Measurements from ENCODE around the gene NFASC.

Gene NFASC

DNA sequence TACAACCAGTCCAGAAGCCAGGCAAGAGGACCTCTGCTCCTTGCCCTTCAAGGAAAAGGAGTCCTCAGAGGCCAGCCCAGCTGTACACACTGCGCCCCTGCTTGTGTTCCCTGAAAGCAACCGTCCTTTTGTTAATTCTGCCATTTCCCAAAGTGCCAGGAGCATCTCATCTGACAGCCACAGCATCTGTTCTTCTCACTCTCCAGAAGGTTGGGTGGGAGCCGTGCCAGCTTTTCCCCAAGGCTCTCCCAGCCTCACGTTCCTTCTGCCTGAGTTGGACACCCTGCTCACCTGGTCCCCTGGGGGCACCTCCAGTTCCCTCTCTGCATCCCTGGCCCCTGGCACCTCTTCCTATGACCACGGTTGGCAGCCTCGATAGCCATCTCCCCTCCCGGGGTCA, 161.8 kb downstream of the NFASC start:
- no peak for FAIRE-seq
- DNase-seq (ENCODE audit: low spot score), result no peak

DNA sequence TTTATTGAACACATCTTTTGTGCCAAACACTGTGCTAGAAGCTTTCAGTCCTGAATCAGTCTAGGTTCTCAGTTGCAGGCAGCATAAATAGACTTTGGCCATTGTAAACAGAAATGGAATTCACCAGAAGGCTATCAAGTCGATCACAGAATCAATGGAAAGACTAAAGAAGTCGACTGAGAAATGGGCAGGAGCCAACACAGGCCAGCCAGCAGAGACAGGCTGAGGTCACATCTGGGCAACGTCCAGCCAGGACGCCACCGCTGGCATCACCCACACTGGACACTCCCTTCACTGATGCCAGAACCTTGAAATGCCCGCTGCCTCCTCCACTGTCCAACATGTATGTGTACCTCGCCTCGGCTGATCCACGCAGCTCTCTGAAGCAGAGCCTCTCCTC, 166.9 kb downstream of the NFASC start:
- DNase-seq (ENCODE audit: low spot score) (no peak), FAIRE-seq (no peak)

DNA sequence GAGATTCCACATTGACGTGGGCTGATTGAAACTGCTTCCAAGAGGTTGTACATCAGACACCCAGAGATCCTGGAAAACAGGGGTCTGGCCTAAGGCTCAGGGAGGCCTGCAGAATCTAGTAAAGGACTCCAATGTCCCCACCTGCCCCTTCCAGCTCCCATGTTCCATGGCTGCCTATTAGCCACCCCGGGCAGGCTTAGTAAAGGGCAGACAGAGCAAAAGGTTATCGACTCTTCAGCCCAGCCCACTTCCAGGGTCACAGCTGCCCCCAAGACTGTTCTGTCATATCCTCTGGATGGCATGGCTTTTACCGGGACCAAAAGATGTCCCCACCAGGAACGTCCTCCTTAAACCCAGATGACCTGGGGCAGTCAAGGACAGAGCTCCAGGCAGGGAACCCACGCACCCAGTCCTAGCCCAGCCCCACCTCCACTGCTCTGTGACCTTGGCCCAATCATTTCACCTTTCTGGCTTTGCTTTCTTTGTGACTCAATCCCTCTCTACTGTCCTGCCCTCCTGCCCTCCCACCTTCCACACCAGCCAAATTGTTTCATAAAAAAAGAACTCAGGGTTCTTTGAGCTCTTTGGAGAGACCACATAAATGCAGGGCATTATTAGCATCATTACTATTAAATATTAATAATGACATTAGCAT, 167.6 kb downstream of the NFASC start:
- no peak for FAIRE-seq
- no peak for DNase-seq (ENCODE audit: low spot score)

GRCh38 chr1:205041001-205041715, 170.5 kb downstream of the NFASC start:
- FAIRE-seq, result no peak
- DNase-seq (ENCODE audit: low spot score), result no peak

DNA sequence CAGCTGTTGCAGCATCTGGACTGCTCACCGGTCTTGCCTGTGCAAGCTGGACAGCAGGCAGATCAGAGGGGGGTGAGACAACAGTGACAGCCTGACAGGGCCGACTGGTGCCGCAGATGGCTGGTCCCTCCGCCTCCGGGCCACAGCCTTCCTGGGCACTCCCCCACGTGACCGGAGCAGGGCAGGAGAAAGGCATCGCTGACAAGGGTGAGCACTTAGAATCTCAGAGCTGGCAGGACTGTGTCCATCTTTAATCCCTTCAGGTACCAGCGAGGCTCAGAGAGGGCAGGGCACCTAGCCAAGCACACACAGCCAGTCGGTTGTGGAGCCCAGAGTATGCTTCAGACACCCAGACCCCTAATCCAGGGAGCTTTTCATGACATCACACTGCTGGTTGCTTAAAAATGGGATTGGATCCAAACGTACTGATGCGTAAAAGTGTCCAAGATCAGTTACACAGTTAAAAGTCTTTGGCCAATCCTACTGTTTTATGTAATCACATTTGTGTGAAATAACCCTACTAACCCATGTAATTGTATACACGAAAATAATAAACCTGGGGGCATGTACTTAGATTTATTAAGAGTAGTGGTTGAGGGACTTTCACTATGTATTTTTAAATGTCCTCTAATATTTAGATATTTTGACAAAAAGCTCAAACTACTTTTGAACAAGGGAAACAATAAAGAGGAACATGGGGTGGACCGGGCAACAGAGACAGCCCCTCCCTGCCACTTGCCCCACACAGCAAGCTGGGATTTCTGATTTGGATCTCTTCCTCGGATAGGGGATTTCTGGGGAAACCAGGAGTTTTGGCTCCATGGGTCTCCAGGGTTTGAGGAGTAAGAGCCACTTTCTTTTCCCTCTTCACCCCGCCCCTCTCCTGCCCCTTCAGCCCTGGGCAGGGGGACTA, 171.6 kb downstream of the NFASC start:
- DNase-seq (ENCODE audit: low spot score) (no peak), FAIRE-seq (no peak)

GRCh38 chr1:205042911-205043806, 172.5 kb downstream of the NFASC start, which contains the start of gene CNTN2:
TSS of gene CNTN2 (plus strand) at chr1:205043212. CDS start at chr1:205053186, 9,974 bp downstream.
- DNase-seq (ENCODE audit: low spot score) (no peak), FAIRE-seq (no peak)

DNA sequence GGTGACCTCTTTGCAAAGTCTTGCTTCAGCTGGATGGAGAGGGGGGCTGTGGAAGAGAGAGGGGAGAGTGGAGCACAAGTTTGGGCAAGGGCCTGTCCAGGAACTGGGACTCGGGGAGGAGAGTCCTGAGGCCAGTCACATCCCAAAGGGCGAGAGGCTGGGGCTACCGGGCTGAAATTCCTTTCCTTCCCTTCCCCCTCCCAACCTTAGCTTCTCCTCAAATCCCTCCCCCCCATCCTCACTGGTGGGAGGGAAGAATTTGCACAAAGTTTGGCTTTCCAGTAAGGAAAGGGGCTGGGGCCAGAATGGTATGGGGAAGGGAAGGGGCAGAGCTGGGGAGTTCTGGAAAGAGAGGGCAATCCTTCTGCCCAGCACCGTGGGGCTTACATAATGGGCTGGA, 173.2 kb downstream of the NFASC start:
- DNase-seq (ENCODE audit: low spot score) (no peak), FAIRE-seq (no peak)

DNA sequence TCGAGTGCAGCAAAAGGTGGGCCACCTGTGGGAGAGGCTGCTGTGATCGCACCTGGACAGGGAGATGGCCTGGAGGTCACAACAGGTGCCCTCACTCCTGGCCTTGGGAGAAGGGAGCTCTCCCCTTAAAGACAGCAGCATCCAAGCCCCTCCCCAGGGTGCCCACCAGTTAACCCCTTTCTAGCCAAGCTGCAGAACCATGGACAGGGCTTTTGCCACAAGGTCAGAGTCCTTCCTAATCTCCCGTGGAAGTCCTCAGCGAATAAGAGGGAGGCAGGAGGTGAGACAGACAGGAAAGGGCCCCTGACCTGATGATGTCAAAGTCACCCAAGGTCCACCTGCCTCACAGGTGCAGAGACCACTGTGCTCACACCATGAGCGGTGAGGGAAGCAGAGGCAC, 174.1 kb downstream of the NFASC start:
- DNase-seq (ENCODE audit: low spot score) (no peak), FAIRE-seq (no peak)

GRCh38 chr1:205045146-205045545, 174.5 kb downstream of the NFASC start:
- DNase-seq (ENCODE audit: low spot score) (no peak), FAIRE-seq (no peak)

GRCh38 chr1:205046870-205047269, 176.2 kb downstream of the NFASC start:
- FAIRE-seq, result no peak
- no peak for DNase-seq (ENCODE audit: low spot score)

DNA sequence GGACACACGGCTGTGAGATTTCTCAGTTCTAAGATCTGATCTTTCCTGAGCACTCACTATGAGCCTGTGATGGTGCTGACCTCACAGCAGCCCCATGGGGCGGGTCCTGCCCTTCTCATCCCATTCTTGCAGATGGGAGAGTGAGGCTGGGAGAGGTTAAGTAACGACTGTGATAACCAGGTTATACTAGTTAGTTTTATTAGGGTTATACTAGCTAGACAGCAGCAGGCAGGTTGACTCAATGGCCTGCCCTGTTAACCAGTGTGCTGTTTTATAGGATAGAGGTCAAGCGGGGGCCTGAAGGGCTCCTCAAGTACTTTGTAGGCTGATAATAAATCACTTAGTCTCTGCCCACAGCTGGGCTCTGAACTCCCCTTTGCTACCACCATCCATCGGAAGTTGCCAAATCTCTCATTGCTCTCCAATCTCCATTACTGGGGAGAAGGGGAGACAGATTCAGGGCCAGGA, 177.1 kb downstream of the NFASC start:
- FAIRE-seq, result no peak

GRCh38 chr1:205048382-205048781, 177.7 kb downstream of the NFASC start:
- no peak for FAIRE-seq
- DNase-seq (ENCODE audit: low spot score), result no peak

More for the DNA sequence above, 177.1 kb downstream of the NFASC start:
- no peak for DNase-seq (ENCODE audit: low spot score)

- no peak for DNase-seq (ENCODE audit: low spot score)
- FAIRE-seq, result no peak
These were observed 178.8 kb downstream of the NFASC start for GRCh38 chr1:205049479-205049878.

GRCh38 chr1:205052690-205053089, 182.0 kb downstream of the NFASC start:
- no peak for DNase-seq (ENCODE audit: low spot score)
- FAIRE-seq, result no peak

- FAIRE-seq, result no peak
- DNase-seq (ENCODE audit: low spot score), result no peak
These were observed 182.6 kb downstream of the NFASC start for GRCh38 chr1:205053296-205053695.

- DNase-seq (ENCODE audit: low spot score), result no peak
These were observed 183.4 kb downstream of the NFASC start for GRCh38 chr1:205054013-205054412.

DNA sequence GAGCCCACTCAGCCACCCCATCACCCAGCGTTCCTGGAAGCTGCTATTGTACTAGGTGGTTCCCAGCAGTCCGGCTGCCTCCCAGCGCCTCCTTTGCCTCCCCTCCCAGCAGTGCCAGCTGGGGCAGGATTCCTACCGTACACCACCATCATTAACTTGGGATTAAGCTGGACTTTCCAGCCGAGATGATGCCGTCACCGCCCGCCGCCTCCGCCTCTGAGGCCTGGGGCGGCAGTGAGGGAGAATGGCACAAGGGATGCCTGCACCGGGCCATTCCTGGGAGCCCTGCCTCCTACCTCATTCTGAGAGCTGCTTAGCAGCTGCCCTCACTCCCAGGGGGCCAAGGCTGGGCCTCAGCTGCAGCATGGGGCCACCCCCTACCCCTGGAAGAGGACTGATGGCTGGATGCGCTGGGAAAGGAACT, 185.5 kb downstream of the NFASC start:
- DNase-seq (ENCODE audit: low spot score), result no peak
- no peak for FAIRE-seq

More at GRCh38 chr1:205054013-205054412, 183.4 kb downstream of the NFASC start:
- FAIRE-seq, result no peak

DNA sequence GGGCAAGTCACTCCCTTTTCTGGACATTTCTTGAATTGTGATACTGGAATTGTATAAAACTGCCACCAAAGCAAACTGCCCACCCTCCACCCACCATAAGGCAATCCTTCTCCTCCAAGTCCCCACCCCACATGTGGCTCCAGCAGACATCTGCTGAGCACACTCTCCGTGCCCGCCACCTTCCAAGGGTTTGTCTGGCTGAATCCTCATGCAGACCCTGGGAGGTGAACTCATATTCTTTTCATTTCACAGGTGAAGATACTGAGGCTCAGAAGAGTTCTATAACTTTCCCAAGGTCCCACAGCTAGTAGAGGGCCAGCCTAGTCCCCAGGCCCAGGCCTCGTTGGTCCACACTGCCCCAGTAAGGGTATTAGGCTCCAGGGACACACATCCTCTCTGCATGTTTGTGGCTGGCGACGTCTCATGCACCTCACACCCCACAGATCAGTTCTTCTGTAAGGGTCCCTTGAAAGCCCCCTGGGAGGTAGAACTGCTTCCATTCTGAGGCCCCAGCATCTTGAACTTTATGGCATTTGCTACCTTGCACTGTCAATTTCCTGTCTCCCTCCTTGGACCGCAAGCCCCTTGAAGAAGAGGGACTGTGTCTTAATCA, 186.4 kb downstream of the NFASC start:
- DNase-seq (ENCODE audit: low spot score), result no peak
- FAIRE-seq, result no peak

GRCh38 chr1:205057808-205058575, 187.3 kb downstream of the NFASC start:
- FAIRE-seq (no peak), DNase-seq (ENCODE audit: low spot score) (no peak)

DNA sequence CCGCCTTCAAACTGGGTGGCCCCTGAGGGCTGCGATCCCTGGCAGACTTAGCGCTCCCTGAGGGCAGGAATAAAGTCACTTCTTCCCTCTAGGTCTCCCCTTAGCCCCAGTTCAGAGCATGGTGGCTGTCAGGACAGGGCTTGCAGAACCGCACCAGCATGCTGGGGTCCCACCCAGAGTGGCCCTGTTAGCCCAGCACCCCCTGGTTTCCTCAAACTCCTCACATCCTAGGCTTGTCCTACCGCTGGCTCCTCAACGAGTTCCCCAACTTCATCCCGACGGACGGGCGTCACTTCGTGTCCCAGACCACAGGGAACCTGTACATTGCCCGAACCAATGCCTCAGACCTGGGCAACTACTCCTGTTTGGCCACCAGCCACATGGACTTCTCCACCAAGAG, 188.2 kb downstream of the NFASC start:
- FAIRE-seq, result no peak

More for the DNA sequence above, 188.2 kb downstream of the NFASC start:
- DNase-seq (ENCODE audit: low spot score), result no peak

All from urothelium cell line (cell line).